ENCODE data around the gene KCTD21. TPM values are rescaled to one million over a fixed set of nuclear protein-coding genes. Genes with fewer than 3 reads are reported as not detected.
"Not testable (repeated sequence)": the region's sequence is repeated elsewhere in the genome, so short reads cannot be mapped to it uniquely, and the experiment has no call there.

KCTD21 gene
- total RNA-seq, 1 experiment from 2014 or later = 9.7 TPM

DNA sequence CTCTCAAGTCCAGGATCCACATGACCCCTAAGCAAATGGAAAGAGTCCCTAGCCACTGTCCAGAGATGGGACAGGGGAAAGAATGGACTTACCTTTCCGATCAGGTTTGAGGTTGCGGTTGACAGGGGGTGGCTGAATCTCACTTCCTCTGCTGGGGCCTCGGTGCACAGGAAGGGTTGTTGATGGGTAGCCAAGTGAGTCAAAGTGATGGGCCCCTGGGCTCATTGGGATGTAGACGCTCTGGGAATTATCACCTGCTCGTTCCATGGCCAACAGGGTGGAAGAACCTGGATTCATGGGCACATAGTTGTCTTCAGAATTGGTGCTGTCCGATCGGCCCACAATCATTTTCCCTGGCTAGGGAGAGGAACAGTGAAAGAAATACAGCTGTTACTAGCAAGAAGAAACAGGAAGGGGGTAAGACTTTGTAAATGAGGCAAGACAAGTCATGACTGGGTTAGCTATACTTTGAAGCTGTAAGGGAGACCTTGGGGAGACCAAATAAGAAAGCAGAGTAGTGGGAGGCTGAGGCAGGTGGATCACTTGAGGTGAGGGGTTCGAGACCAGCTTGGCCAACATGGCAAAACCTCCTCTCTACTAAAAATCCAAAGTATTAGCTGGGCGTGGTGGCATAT lies 35.0 kb upstream of the KCTD21 start:
- POLR2A ChIA-PET = no interaction called here
- ATAC-seq = no peak
- CTCF ChIA-PET = no interaction called here

DNA sequence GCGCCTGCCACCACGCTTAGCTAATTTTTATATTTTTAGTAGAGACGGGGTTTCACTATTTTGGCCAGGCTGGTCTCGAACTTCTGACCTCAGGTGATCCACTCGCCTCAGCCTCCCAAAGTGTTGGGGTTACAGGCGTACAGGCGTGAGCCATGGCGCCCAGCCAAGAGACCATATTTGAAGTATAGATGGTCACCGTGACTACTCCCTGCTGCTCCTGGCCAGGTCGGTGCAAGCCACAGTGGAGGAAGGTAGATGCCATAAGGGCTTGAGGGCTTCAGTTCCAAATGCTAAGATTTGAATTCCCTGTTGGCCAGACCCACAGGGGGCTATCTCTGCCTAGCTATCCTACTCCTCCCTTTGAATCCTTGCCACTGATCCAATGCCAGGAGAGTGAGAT lies 34.3 kb upstream of the KCTD21 start:
- H3K27me3 ChIP-seq (ENCODE audit: control insufficient read depth, insufficient read depth, low read length); H3K36me3 ChIP-seq (ENCODE audit: control insufficient read depth, insufficient read depth, low read length); in situ Hi-C loops (cut with HindIII; ENCODE audit: low pct_unique_long_range_greater_than_20kb, low sequenced_read_pairs); H3K4me3 ChIP-seq (ENCODE audit: low read depth in 2 of 2, low read length in 2 of 2); intact Hi-C loops (cut with micrococcal nuclease; ENCODE audit: unreplicated experiment); POLR2A ChIA-PET; DNase-seq (ENCODE audit: low read depth, low spot score); CTCF ChIA-PET; H3K4me1 ChIP-seq (ENCODE audit: control insufficient read depth, insufficient read depth, low read length); ATAC-seq; H3K9me3 ChIP-seq (ENCODE audit: control insufficient read depth, insufficient read depth, low read depth, low read length); BruUV-seq (replicated peaks); H3K27ac ChIP-seq (ENCODE audit: low read length): not testable (repeated sequence)

More for the DNA sequence above, 35.0 kb upstream of the KCTD21 start:
- Histone ChIP-seq H3K4me1 (ENCODE audit: control insufficient read depth, insufficient read depth, low read length) (no peaks in the 10 kb centered on the region), H3K4me3 (ENCODE audit: low read depth in 2 of 2, low read length in 2 of 2) (no peak overlapping the region), H3K9me3 (ENCODE audit: control insufficient read depth, insufficient read depth, low read depth, low read length) (no peaks in the 10 kb centered on the region), H3K27ac (ENCODE audit: low read length) (no peak overlapping the region), H3K36me3 (ENCODE audit: control insufficient read depth, insufficient read depth, low read length) (no peaks in the 10 kb centered on the region), H3K27me3 (ENCODE audit: control insufficient read depth, insufficient read depth, low read length) (no peaks in the 10 kb centered on the region)
- DNase-seq (ENCODE audit: low read depth, low spot score) = no peak
- no TSS peak for BruUV-seq (replicated peaks)
- intact Hi-C loops (cut with micrococcal nuclease; ENCODE audit: unreplicated experiment) (no loop called here), in situ Hi-C loops (cut with HindIII; ENCODE audit: low pct_unique_long_range_greater_than_20kb, low sequenced_read_pairs) (no loop called here)
- TF ChIP-seq, protein P1, sequence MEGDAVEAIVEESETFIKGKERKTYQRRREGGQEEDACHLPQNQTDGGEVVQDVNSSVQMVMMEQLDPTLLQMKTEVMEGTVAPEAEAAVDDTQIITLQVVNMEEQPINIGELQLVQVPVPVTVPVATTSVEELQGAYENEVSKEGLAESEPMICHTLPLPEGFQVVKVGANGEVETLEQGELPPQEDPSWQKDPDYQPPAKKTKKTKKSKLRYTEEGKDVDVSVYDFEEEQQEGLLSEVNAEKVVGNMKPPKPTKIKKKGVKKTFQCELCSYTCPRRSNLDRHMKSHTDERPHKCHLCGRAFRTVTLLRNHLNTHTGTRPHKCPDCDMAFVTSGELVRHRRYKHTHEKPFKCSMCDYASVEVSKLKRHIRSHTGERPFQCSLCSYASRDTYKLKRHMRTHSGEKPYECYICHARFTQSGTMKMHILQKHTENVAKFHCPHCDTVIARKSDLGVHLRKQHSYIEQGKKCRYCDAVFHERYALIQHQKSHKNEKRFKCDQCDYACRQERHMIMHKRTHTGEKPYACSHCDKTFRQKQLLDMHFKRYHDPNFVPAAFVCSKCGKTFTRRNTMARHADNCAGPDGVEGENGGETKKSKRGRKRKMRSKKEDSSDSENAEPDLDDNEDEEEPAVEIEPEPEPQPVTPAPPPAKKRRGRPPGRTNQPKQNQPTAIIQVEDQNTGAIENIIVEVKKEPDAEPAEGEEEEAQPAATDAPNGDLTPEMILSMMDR (IDR thresholded peaks at IDR 0.05) = no peak
- TF ChIP-seq TCF7L2 (IDR thresholded peaks at IDR 0.05; ENCODE audit: low read depth, low read length) = no peak
- TF ChIP-seq, protein P2, sequence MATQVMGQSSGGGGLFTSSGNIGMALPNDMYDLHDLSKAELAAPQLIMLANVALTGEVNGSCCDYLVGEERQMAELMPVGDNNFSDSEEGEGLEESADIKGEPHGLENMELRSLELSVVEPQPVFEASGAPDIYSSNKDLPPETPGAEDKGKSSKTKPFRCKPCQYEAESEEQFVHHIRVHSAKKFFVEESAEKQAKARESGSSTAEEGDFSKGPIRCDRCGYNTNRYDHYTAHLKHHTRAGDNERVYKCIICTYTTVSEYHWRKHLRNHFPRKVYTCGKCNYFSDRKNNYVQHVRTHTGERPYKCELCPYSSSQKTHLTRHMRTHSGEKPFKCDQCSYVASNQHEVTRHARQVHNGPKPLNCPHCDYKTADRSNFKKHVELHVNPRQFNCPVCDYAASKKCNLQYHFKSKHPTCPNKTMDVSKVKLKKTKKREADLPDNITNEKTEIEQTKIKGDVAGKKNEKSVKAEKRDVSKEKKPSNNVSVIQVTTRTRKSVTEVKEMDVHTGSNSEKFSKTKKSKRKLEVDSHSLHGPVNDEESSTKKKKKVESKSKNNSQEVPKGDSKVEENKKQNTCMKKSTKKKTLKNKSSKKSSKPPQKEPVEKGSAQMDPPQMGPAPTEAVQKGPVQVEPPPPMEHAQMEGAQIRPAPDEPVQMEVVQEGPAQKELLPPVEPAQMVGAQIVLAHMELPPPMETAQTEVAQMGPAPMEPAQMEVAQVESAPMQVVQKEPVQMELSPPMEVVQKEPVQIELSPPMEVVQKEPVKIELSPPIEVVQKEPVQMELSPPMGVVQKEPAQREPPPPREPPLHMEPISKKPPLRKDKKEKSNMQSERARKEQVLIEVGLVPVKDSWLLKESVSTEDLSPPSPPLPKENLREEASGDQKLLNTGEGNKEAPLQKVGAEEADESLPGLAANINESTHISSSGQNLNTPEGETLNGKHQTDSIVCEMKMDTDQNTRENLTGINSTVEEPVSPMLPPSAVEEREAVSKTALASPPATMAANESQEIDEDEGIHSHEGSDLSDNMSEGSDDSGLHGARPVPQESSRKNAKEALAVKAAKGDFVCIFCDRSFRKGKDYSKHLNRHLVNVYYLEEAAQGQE (IDR thresholded peaks at IDR 0.05; ENCODE audit: insufficient read depth in 1 of 2, low read depth in 2 of 2, low read length in 1 of 2) = no peak
- no peak for TF ChIP-seq POLR2AphosphoS5 (IDR thresholded peaks at IDR 0.05; ENCODE audit: low read depth, low read length)
- TF ChIP-seq SIN3A (IDR thresholded peaks at IDR 0.05; ENCODE audit: borderline replicate concordance, insufficient read depth, low read depth, low read length) = no peak

DNA sequence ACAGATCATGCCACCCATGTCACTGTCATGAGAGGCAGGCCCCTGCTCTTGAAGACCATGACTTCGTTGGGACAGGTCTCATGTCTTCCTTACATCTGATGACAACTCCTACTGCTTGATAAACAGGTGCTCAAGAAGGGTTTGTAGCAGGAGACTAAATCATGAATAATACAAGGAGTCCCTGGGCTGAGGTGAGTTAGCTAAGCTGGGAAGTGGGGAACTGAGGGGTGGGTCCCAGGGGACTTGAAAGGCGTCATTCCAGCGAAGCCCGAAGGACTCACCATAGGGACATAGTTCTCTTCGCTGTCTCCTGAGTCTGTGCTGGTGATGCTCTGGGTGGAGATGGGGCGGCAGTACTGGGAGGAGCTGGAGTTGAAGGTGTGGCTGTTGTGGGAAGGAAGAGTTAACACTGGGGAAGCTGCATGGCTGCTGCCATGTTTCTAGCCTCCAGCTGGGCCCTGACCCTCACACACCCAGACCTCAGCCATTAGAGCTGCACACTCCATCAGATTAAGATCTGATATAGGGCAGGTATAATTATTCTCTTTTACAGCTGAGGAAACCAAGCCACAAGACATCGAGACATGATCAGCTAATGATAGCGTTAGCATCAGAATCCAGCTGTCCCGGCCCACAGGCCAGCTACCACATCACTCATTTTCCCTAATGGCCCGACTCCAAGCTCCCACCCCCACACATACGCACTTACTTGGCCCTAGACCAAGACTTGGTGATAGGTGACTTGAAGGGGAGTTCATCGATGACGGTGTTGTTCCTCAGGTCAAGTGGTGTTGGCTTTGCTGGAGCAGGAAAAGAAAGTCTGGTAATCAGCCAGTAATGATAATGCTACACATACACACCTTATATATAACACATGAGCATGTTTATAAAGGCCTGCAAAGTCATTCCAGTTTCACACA lies 33.2 kb upstream of the KCTD21 start:
- intact Hi-C loops (cut with micrococcal nuclease; ENCODE audit: unreplicated experiment) = no loop called here
- Histone ChIP-seq H3K27ac (ENCODE audit: low read length) (no peak overlapping the region), H3K27me3 (ENCODE audit: control insufficient read depth, insufficient read depth, low read length) (no peaks in the 10 kb centered on the region), H3K4me3 (ENCODE audit: low read depth in 2 of 2, low read length in 2 of 2) (no peak overlapping the region), H3K9me3 (ENCODE audit: control insufficient read depth, insufficient read depth, low read depth, low read length) (no peaks in the 10 kb centered on the region), H3K36me3 (ENCODE audit: control insufficient read depth, insufficient read depth, low read length) (no peaks in the 10 kb centered on the region), H3K4me1 (ENCODE audit: control insufficient read depth, insufficient read depth, low read length) (no peaks in the 10 kb centered on the region)
- ChIA-PET CTCF (no interaction called here), POLR2A (no interaction called here)
- in situ Hi-C loops (cut with HindIII; ENCODE audit: low pct_unique_long_range_greater_than_20kb, low sequenced_read_pairs) = no loop called here
- BruUV-seq (replicated peaks) = no TSS peak
- no peak for ATAC-seq
- TF ChIP-seq, protein P2 (IDR thresholded peaks at IDR 0.05; ENCODE audit: insufficient read depth in 1 of 2, low read depth in 2 of 2, low read length in 1 of 2) = no peak
- TF ChIP-seq TCF7L2 (IDR thresholded peaks at IDR 0.05; ENCODE audit: low read depth, low read length) (no peak), POLR2AphosphoS5 (IDR thresholded peaks at IDR 0.05; ENCODE audit: low read depth, low read length) (no peak), SIN3A (IDR thresholded peaks at IDR 0.05; ENCODE audit: borderline replicate concordance, insufficient read depth, low read depth, low read length) (no peak)
- TF ChIP-seq, protein P1 (IDR thresholded peaks at IDR 0.05) = no peak
- no peak for DNase-seq (ENCODE audit: low read depth, low spot score)

All from Panc1 (cell line).